ENCODE data around the gene FBXO48.

GRCh38 chr2:68420254-68420910, 46.7 kb downstream of the FBXO48 start:
- TF ChIP-seq SIRT6 (IDR thresholded peaks at IDR 0.05; ENCODE audit: low read length) (no peak), CTCF (IDR thresholded peaks at IDR 0.05; ENCODE audit: control extremely low read depth in 1 of 3, insufficient read depth in 1 of 3, low read depth in 1 of 3, low read length in 3 of 3) (no peak), RAD21 (IDR thresholded peaks at IDR 0.05 in 1 of 2, conservative IDR thresholded peaks at IDR 0.05 in 1 of 2; ENCODE audit: low read depth in 2 of 2, low read length in 2 of 2) (no peak), NRF1 (IDR thresholded peaks at IDR 0.05; ENCODE audit: low read depth, low read length) (no peak), POLR2A (IDR thresholded peaks at IDR 0.05; ENCODE audit: control extremely low read depth in 1 of 2, low read depth in 2 of 2, low read length in 2 of 2) (no peak), ASH2L (IDR thresholded peaks at IDR 0.05; ENCODE audit: low read length) (no peak), CEBPB (IDR thresholded peaks at IDR 0.05; ENCODE audit: low read depth, low read length) (peak; percentile 82), YY1 (IDR thresholded peaks at IDR 0.05; ENCODE audit: low read depth, low read length) (no peak), ATF3 (IDR thresholded peaks at IDR 0.05; ENCODE audit: insufficient read depth, low read depth, low read length) (no peak), RXRA (IDR thresholded peaks at IDR 0.05; ENCODE audit: insufficient read depth, low read depth, low read length) (no peak), EZH2 (IDR thresholded peaks at IDR 0.05; ENCODE audit: low read depth, low read length, severe bottlenecking) (no peak), EP300 (IDR thresholded peaks at IDR 0.05; ENCODE audit: borderline replicate concordance in 1 of 2, low read depth in 2 of 2, low read length in 2 of 2) (no peak), MAFK (IDR thresholded peaks at IDR 0.05; ENCODE audit: low read depth, low read length) (no peak)
